DOHH2 (cell line): Measurements from ENCODE around the gene GAPDHS.

Experiments used
- H3F3A ChIP-seq: fragments of 200-600 bp; sonication (generic), shearing (Covaris generic); 2 replicates; pipeline ENCODE4 v1.6.0; 2016; ENCODE audit warnings: antibody characterized with exemption, mild to moderate bottlenecking; ENCODE audit not compliant: control insufficient read depth, insufficient read depth
- H3K27ac ChIP-seq: fragments of 200-600 bp; sonication (generic); 2 replicates; pipeline ENCODE4 v1.5.1; 2014; ENCODE audit warnings: low read depth, mild to moderate bottlenecking, low read length, moderate library complexity
- H3K27me3 ChIP-seq: fragments of 200-600 bp; sonication (generic); 2 replicates; pipeline ENCODE4 v1.6.1; 2014; ENCODE audit warnings: mild to moderate bottlenecking, low read length, mixed read lengths; ENCODE audit not compliant: control insufficient read depth
- H3K36me3 ChIP-seq: fragments of 200-600 bp; sonication (generic); 2 replicates; pipeline ENCODE4 v1.6.1; 2014; ENCODE audit warnings: mild to moderate bottlenecking, low read length, moderate library complexity, mixed read lengths; ENCODE audit not compliant: control insufficient read depth
- H3K4me1 ChIP-seq: fragments of 200-600 bp; sonication (generic); 2 replicates; pipeline ENCODE4 v1.6.1; 2014; ENCODE audit warnings: mild to moderate bottlenecking, low read length, mixed read lengths; ENCODE audit not compliant: control insufficient read depth
- H3K4me2 ChIP-seq: fragments of 200-600 bp; sonication (generic); 2 replicates; pipeline ENCODE4 v1.6.0; 2014; ENCODE audit warnings: mild to moderate bottlenecking, low read length, moderate library complexity
- H3K4me3 ChIP-seq: fragments of 200-600 bp; sonication (generic); 2 replicates; pipeline ENCODE4 v1.5.1; 2014; ENCODE audit warnings: mild to moderate bottlenecking, low read length, mixed read lengths
- H3K79me2 ChIP-seq: fragments of 200-600 bp; sonication (generic); 2 replicates; pipeline ENCODE4 v1.6.1; 2014; ENCODE audit warnings: mild to moderate bottlenecking, low read length, mixed read lengths; ENCODE audit not compliant: control insufficient read depth
- H3K9me2 ChIP-seq: fragments of 200-600 bp; sonication (generic); replicated peaks from 2 replicates; pipeline ENCODE4 v1.6.1; 2014; ENCODE audit warnings: mild to moderate bottlenecking, low read length, mixed read lengths; ENCODE audit not compliant: control insufficient read depth
- H3K9me3 ChIP-seq: fragments of 200-600 bp; sonication (generic); 2 replicates; pipeline ENCODE4 v1.6.1; 2014; ENCODE audit warnings: antibody characterized with exemption, low read length, mixed read lengths; ENCODE audit not compliant: control insufficient read depth, insufficient read depth
- H4K20me1 ChIP-seq: fragments of 200-600 bp; sonication (generic); 2 replicates; pipeline ENCODE4 v1.6.0; 2014; ENCODE audit warnings: low read depth, mild to moderate bottlenecking, antibody characterized with exemption, low read length, moderate library complexity; ENCODE audit not compliant: control insufficient read depth, insufficient read depth
- CTCF ChIP-seq: fragments of 200-600 bp; sonication (generic); IDR thresholded peaks from one replicate; pipeline ENCODE4 v1.5.1; 2014; ENCODE audit warnings: antibody characterized with exemption, mild to moderate bottlenecking, low read depth, low read length; ENCODE audit not compliant: poor library complexity, severe bottlenecking
- EZH2phosphoT487 ChIP-seq: fragments of 200-600 bp; sonication (generic); IDR thresholded peaks from 2 replicates; pipeline ENCODE4 v1.6.1; 2017; ENCODE audit warnings: borderline replicate concordance, mild to moderate bottlenecking, antibody characterized with exemption, low read length, moderate library complexity, mixed read lengths

Gene GAPDHS

DNA sequence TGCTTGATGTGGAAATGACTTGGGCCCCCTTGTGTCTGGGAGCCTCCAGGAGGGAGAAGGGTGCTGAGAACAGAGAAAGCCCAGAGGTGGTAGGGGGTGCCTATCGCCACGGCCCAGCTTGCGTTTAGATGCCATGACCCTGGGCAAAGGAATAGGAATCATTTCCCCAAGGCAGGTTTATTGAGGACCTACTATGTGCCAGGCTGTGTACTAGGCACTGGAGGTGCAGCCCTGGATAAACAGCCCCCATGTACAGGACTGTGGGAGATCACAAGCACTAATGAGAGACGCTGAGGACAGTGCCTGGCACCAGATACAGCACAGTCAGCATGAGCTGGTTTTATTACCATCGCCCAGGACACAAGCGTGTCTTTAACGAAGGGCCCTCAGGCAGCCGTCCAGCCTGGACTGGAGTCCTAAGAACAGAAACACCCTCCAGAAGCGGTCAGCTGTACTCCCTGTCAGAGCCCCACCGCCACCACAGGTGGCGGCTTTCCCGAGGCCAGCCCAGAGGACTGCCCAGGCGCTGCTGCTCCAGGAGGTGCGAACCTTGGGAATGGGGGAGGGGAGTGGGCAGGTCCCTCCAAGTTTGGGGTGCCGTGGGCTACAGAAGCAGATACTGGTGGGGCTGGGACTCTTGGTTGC, 16.7 kb downstream of the GAPDHS start:
- Histone ChIP-seq H3K4me1 (peaks cover 9% of the 10 kb centered on the region), H3K4me2 (no peak overlapping the region), H3K27ac (no peak overlapping the region), H3K36me3 (peaks cover 12% of the 10 kb centered on the region), H3F3A (no peaks in the 10 kb centered on the region), H3K79me2 (peaks cover 23% of the 10 kb centered on the region), H3K4me3 (no peak overlapping the region), H3K9me2 (no peaks in the 10 kb centered on the region), H3K27me3 (no peaks in the 10 kb centered on the region), H3K9me3 (no peaks in the 10 kb centered on the region), H4K20me1 (peaks cover 2% of the 10 kb centered on the region; the same call in 1 of the 2 replicates)
- TF ChIP-seq EZH2phosphoT487 = no peak
- TF ChIP-seq CTCF = no peak

DNA sequence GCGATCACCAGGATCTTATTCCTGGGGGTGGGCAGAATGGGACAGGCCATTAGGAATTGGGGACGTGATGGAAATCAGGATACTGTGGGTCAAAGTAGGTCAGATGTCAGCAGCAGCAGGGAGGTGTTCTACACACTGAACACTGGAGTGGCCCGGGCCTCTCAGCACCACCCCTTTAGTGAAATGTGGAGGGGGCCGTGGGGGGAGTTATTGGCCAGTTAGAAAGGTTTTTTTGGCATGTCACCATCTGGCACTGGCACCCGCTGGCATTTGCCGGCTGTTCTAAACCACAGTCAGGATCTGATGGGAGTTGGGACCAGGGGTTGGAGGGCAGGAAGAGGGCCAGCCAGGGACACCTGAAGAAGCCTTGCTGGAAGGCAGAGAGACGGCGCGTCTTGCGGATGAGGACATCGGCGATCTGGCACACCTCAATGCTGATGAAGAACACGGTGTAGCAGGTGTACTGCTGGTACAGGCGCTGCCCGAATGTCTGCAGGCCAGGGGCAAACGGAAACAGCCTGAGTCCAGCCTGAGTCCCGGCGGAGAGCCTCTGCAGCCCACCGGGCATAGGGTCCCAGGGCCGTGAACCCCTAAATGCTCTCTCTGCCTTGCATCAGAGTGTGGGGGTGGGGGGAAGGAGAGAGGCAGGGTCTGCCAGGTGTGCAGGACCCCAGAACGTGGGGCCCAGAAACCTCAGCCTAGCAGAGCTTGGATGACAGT, 18.0 kb downstream of the GAPDHS start:
- Histone ChIP-seq H3F3A (no peaks in the 10 kb centered on the region), H3K36me3 (peaks cover 9% of the 10 kb centered on the region), H3K79me2 (peaks cover 10% of the 10 kb centered on the region), H3K9me2 (no peaks in the 10 kb centered on the region), H4K20me1 (peaks cover 2% of the 10 kb centered on the region; the same call in 1 of the 2 replicates), H3K4me2 (no peak overlapping the region), H3K27me3 (no peaks in the 10 kb centered on the region), H3K27ac (no peak overlapping the region), H3K4me1 (peaks cover 7% of the 10 kb centered on the region), H3K4me3 (no peak overlapping the region), H3K9me3 (no peaks in the 10 kb centered on the region)
- TF ChIP-seq CTCF = no peak
- TF ChIP-seq EZH2phosphoT487 = no peak

DNA sequence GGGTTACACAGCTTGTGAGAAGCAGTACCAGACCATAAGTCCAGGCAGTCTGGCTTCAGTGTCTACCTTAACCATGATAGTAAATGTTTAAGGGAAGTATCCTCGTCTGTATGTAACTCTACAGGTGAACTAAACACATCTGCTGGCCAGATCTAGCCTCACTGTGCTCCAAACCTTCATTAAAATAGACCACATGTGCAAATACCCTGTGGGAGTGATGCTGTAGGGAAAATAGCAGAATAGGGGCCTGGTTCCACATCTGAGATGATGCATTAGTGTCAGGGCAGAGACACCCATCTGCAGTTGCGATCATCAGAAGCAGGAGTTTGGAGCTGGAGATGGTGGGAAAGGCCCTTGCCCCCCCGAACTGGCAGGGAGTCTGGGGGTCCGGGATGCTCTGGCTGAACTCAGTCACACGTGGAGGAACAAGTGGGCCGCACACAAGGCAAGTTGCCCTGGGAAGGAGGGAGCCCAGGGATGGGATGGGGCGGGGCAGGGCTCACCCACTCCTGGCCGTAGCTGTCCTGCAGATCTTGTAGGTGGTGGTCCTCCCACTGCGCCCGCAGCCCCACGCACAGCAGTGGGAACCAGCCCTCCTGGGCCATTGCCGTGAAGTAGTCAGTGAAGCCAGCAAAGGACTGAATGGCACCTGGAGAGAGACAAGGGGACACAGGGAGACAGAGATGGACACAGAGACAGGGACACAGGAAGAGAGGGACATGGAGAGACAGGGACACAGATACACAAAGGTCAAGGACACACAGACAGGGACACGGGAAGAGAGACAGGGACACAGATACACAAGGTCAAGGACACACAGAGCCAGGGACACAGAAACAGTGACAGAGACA, 19.5 kb downstream of the GAPDHS start:
- H3K4me3 ChIP-seq = no peak overlapping the region
- TF ChIP-seq EZH2phosphoT487 (no peak), CTCF (no peak)
- no peak overlapping the region for H3K27ac ChIP-seq

More for the DNA sequence above, 19.5 kb downstream of the GAPDHS start:
- Histone ChIP-seq H3K9me3 (no peaks in the 10 kb centered on the region), H3K9me2 (no peaks in the 10 kb centered on the region), H3K4me1 (no peaks in the 10 kb centered on the region), H3K36me3 (0 out of 2 replicates have a peak, but pooled peaks cover 3% of the 10 kb centered on the region), H3K4me2 (no peak overlapping the region), H4K20me1 (no peaks in the 10 kb centered on the region), H3K79me2 (no peaks in the 10 kb centered on the region), H3F3A (no peaks in the 10 kb centered on the region), H3K27me3 (no peaks in the 10 kb centered on the region)
